ENCODE results near the gene NTM. TPM values are rescaled to one million over a fixed set of nuclear protein-coding genes. Genes with fewer than 3 reads are reported as not detected.

Gene NTM
- total and polyA plus RNA-seq, 2 donors (not counting 3 experiments of a cell fraction or from before 2014, with no cell fraction given) = 1.00 to 1.1 TPM

- H3K9ac ChIP-seq (replicated peaks; ENCODE audit: extremely low read depth, insufficient read depth, low read length) = no peak overlapping the region
- FAIRE-seq = no peak
Observed at GRCh38 chr11:131581046-131581445, 210.6 kb downstream of the NTM start.

More at GRCh38 chr11:131581046-131581445, 210.6 kb downstream of the NTM start:
- H3K4me1 ChIP-seq (ENCODE audit: control insufficient read depth, extremely low read depth, insufficient read depth, low read length) = no peaks in the 10 kb centered on the region
- H3K4me3 ChIP-seq (replicated peaks in 1 of 3; ENCODE audit: insufficient read depth in 1 of 3, low read depth in 1 of 3, low read length in 3 of 3) = no peak overlapping the region
- no peak for TF ChIP-seq JUN (IDR thresholded peaks at IDR 0.05; ENCODE audit: borderline replicate concordance, insufficient read depth, insufficient read length, low read depth)
- TF ChIP-seq POLR2AphosphoS5 (IDR thresholded peaks at IDR 0.05; ENCODE audit: insufficient read depth, low read depth, low read length) = no peak
- TF ChIP-seq GATA2 (IDR thresholded peaks at IDR 0.05; ENCODE audit: insufficient read depth, insufficient read length, low read depth, low read length) = no peak
- no peak for TF ChIP-seq CTCF (IDR thresholded peaks at IDR 0.05; ENCODE audit: extremely low read depth in 1 of 2, insufficient read depth in 1 of 2, low read depth in 1 of 2, low read length in 2 of 2)
- no peak for TF ChIP-seq POLR2A (IDR thresholded peaks at IDR 0.05; ENCODE audit: low read depth, low read length)
- TF ChIP-seq EZH2 (IDR thresholded peaks at IDR 0.05; ENCODE audit: borderline replicate concordance, low read depth, low read length, severe bottlenecking) = no peak
- TF ChIP-seq FOS (IDR thresholded peaks at IDR 0.05; ENCODE audit: borderline replicate concordance, insufficient read depth, low read length) = no peak
- no peak for TF ChIP-seq MYC (IDR thresholded peaks at IDR 0.05; ENCODE audit: low read depth, low read length)
- TF ChIP-seq MAX (IDR thresholded peaks at IDR 0.05; ENCODE audit: insufficient read depth, insufficient read length) = no peak
- no peak for DNase-seq (ENCODE audit: low read depth, low spot score)
- H2AFZ ChIP-seq (ENCODE audit: low read depth, low read length) = no peak overlapping the region
- H3K36me3 ChIP-seq (ENCODE audit: control insufficient read depth in 2 of 2, extremely low read depth in 1 of 2, insufficient read depth in 2 of 2, low read length in 2 of 2) = no peaks in the 10 kb centered on the region
- no peaks in the 10 kb centered on the region for H3K79me2 ChIP-seq (ENCODE audit: control insufficient read depth, insufficient read depth, low read length)
- CTCF ChIA-PET = no interaction called here
- no TSS peak for BruUV-seq (replicated peaks)
- H3K4me2 ChIP-seq (ENCODE audit: insufficient read depth, low read length) = no peak overlapping the region
- H3K9me3 ChIP-seq (replicated peaks; ENCODE audit: control insufficient read depth, insufficient read depth, low read length) = no peaks in the 10 kb centered on the region
- dilution Hi-C loops (cut with MboI; ENCODE audit: extremely low pct_ligation_motif_present, low sequenced_read_pairs) (no loop called here), intact Hi-C loops (cut with micrococcal nuclease) (loop anchor here (5.0 kb wide), 1 partner anchor 91 kb away; no protein-coding TSS in a partner anchor)
- H3K9me1 ChIP-seq (replicated peaks; ENCODE audit: control insufficient read depth, extremely low read depth, insufficient read depth, low read length) = no peaks in the 10 kb centered on the region
- no peak overlapping the region for H3K27ac ChIP-seq (ENCODE audit: insufficient read depth, low read depth, low read length)
- POLR2A ChIA-PET = no interaction called here
- no peaks in the 10 kb centered on the region for H4K20me1 ChIP-seq (replicated peaks; ENCODE audit: control insufficient read depth, extremely low read depth, insufficient read depth, low read length)
- H3K27me3 ChIP-seq (ENCODE audit: control insufficient read depth in 2 of 2, insufficient read depth in 2 of 2, low read length in 2 of 2) = no peaks in the 10 kb centered on the region

Measured in endothelial cell of umbilical vein (primary cell).